GM13977 (cell line): ENCODE data around the gene FCRL1.

ENCODE experiments used
- DNase-seq: peaks from one replicate; pipeline ENCODE4 v3.0.0; 2012; ENCODE audit warnings: low spot score
- in situ Hi-C: fragments of 300-500 bp; cut with MboI; formaldehyde crosslinking; loops from one replicate; pipeline ENCODE4 v1.12.0; 2022; ENCODE audit warnings: low sequenced_read_pairs, low pct_unique_long_range_greater_than_20kb, mixed read lengths, inconsistent platforms; ENCODE audit not compliant: unreplicated experiment
- TF ChIP-seq, protein P1 (sequence below): IDR thresholded peaks from 2 replicates; pipeline ENCODE4 v1.5.1; 2012; ENCODE audit warnings: mild to moderate bottlenecking, control low read depth; ENCODE audit not compliant: insufficient read depth; ENCODE audit errors: extremely low read depth, missing control alignments

FCRL1 gene

DNA sequence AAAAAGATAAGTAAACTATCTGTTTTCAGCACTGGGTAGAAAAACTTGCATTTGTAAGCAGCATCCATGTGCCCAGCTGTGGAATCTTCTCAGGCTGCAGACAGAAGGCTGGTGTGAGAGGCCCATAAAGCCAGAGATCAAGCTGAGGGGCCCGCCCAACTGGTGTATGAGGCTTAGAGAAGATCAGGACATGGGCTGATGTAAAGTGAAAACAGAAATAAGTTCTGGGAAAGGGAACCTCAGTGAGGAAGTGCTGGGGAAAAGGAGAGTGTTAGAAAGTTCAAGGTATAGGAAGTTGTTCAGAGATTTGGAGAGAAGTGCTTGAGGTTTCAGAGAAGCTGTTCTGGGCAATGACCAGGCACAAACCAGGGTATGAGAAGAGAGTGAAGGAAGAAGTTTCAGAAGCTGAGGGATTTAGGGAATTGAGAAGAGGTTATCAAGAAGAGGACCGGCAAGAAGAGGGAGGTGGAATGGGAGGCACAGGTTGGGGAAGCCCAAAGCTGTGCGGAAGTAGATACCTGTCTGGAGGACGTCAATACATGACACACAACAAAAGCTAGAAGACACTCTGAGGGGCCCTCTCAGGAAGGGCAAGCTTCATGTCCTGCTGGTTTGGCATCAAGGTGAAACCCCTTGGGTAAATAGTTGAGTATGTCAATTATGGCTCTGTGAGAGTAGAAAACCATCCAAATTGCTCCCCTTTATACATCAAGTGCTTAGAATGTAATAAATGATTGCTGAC, 24.3 kb upstream of the FCRL1 start:
- DNase-seq: no peak
- in situ Hi-C loops: no loop called here
- TF ChIP-seq, protein P1, sequence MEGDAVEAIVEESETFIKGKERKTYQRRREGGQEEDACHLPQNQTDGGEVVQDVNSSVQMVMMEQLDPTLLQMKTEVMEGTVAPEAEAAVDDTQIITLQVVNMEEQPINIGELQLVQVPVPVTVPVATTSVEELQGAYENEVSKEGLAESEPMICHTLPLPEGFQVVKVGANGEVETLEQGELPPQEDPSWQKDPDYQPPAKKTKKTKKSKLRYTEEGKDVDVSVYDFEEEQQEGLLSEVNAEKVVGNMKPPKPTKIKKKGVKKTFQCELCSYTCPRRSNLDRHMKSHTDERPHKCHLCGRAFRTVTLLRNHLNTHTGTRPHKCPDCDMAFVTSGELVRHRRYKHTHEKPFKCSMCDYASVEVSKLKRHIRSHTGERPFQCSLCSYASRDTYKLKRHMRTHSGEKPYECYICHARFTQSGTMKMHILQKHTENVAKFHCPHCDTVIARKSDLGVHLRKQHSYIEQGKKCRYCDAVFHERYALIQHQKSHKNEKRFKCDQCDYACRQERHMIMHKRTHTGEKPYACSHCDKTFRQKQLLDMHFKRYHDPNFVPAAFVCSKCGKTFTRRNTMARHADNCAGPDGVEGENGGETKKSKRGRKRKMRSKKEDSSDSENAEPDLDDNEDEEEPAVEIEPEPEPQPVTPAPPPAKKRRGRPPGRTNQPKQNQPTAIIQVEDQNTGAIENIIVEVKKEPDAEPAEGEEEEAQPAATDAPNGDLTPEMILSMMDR: no peak

DNA sequence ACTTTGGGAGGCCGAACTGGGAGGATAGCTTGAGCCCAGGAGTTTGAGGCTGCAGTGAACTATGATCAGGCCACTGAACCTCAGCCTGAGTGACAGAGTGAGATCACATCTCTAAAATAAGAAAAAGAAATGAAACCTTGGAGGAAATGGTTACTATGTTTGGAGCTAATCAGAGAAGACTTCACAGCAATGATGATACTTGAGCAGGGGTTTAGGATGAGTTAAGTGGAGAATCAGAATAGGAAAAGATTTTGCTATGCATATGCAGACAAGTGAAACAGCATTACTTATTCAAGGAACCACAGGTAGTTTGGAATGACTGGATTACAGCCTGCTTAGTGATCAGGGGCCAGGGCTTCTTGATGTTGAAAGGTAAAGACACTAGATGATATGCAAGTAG, 23.0 kb upstream of the FCRL1 start:
- in situ Hi-C loops: no loop called here
- TF ChIP-seq, protein P1: no peak
- DNase-seq: no peak

DNA sequence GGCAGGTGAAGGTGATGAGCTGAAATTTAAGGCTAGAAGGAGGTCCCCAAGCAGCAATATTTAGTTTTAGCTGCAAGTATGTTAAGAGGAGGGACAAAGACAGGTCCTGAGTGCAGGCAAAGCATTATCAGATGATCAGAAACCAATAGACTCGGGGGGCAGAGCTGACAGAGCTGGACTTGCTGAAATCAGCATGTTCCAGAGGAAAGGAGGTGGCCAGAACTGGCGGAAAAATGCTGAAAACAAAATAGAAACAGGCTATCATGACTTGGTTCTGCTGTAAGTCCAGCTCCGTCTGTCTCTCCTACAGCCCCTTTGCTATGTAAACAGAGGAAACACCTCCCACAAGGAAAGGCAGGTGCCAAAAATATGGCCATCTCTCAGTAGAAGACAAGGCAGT, 21.8 kb upstream of the FCRL1 start, which contains the start of gene CD5L:
TSS of gene CD5L (minus strand) at position 101 of the 400 bp plus-strand sequence. CDS start 107 bp downstream, outside the sequence.
- no peak for DNase-seq
- in situ Hi-C loops: no loop called here
- TF ChIP-seq, protein P1: no peak

DNA sequence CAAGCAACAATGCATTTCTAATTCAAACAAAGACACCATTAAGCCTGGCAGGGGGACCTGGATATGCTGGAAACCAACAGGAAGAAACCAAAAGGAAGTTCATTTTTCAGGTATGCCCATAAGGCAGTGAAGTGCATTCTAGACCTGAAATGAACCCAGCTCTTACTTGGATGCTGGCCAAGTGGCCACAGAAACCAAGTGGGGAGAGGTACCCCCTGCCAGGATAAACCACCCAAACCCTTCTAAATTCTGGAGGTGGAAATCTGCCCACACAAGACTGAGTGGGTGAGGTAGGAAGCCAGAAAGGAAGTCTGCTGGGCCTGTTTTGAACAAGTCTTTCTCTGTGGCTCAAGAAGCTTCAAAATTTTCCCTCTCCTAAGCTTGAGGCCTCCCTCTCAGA, 19.0 kb upstream of the FCRL1 start:
- DNase-seq: no peak
- TF ChIP-seq, protein P1: no peak
- in situ Hi-C loops: no loop called here

DNA sequence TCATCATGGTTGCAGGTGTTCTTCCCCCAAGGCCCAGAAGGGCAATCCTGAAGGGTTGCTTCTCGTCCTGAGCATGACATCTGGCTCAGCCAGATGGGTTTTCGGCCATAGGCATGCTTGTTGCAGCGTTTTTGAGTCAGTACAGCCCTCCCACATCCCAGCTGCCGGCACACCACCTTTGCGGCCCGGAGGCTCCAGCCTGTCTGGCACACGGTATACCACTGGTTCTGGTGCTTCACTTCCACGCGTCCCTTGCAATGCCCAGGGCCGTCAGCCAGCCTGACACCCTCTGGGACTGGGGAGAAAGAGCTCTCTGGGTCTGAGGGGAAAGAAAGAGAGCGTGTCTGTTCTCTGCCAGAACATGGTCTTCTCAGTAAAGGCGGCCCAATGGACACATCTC, 14.5 kb upstream of the FCRL1 start:
- no peak for DNase-seq
- TF ChIP-seq, protein P1: no peak
- in situ Hi-C loops: no loop called here

DNA sequence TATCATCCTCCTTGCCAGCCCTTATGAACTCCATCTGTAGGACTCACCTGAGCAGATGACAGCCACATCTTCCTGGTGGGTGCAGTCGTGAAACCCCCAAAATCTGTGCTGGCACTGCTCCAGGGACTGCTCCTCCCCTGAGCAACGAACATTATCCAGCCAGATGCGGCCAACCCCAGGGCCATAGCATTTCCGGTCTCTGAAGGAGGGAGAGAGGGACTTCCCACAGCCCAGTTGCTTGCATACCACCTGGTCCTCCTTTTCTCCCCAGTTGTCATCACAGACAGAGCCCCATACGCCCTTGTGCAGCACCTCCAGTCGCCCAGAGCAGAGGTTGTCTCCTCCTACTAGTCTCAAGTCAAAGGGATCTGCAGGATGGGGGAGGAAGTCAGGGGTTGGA, 13.2 kb upstream of the FCRL1 start:
- in situ Hi-C loops: no loop called here
- DNase-seq: peak; percentile 55
- TF ChIP-seq, protein P1: no peak
